B cell (primary cell): ENCODE measurements around the gene MRPL16.

Source experiments
- CTCF ChIP-seq: fragments of 200-600 bp; IDR thresholded peaks from one replicate; pipeline ENCODE4 v1.8.0; 2022; ENCODE audit warnings: antibody characterized with exemption, mild to moderate bottlenecking
- EZH2 ChIP-seq: IDR thresholded peaks from 2 replicates; pipeline ENCODE4 v1.6.1; 2012; ENCODE audit warnings: borderline replicate concordance, low read depth, mild to moderate bottlenecking, moderate library complexity, low read length; ENCODE audit not compliant: insufficient read depth, poor library complexity, severe bottlenecking

GRCh38 chr11:59770869-59771268, 39.7 kb downstream of the MRPL16 start:
- TF ChIP-seq EZH2 (no peak), CTCF (no peak)
